OCI-LY7 (cell line): ENCODE measurements around the gene MYO18B. TPM values are rescaled to one million over a fixed set of nuclear protein-coding genes. Genes with fewer than 3 reads are reported as not detected.

Experiments used
- BruUV-seq: library from RNA; stranded (reverse); fragments of 400-500 nt; replicated peaks from 2 replicates; lab custom pipeline; 2021; lab: Mats Ljungman, UMichigan
- CTCF ChIA-PET: fragments of 300-600 bp; sonication (Branson Sonifier 250); formaldehyde crosslinking; loops from one replicate; lab custom pipeline; 2022; ENCODE audit warnings: antibody characterized with exemption; ENCODE audit not compliant: unreplicated experiment; lab: Charles Lee
- POLR2A ChIA-PET: fragments of 300-600 bp; sonication (Branson Sonifier 250); formaldehyde crosslinking; loops from one replicate; lab custom pipeline; 2022; ENCODE audit warnings: antibody characterized with exemption; lab: Charles Lee
- DNase-seq: peaks from one replicate; pipeline ENCODE4 v3.0.0-alpha.2; 2015; ENCODE audit warnings: low spot score
- H2AFZ ChIP-seq: fragments of 200-600 bp; sonication (generic), shearing (Covaris generic); 2 replicates; pipeline ENCODE4 v1.6.1; 2014; ENCODE audit warnings: mild to moderate bottlenecking, antibody characterized with exemption, low read length, moderate library complexity
- H3K27ac ChIP-seq: fragments of 200-600 bp; sonication (generic); 2 replicates; pipeline ENCODE4 v1.5.1; 2014; ENCODE audit warnings: mixed run types, low read depth, mild to moderate bottlenecking, moderate library complexity, low read length, inconsistent platforms; ENCODE audit not compliant: poor library complexity, severe bottlenecking
- H3K36me3 ChIP-seq: fragments of 200-600 bp; sonication (generic); 2 replicates; pipeline ENCODE4 v1.6.1; 2014; ENCODE audit warnings: mild to moderate bottlenecking, antibody characterized with exemption, low read length, moderate library complexity, mixed read lengths; ENCODE audit not compliant: insufficient read depth
- H3K4me1 ChIP-seq: fragments of 200-600 bp; sonication (generic); 2 replicates; pipeline ENCODE4 v1.5.1; 2014; ENCODE audit warnings: mild to moderate bottlenecking, low read length; ENCODE audit not compliant: insufficient read depth, poor library complexity, severe bottlenecking
- H3K4me2 ChIP-seq: fragments of 200-600 bp; sonication (generic); 2 replicates; pipeline ENCODE4 v1.6.1; 2014; ENCODE audit warnings: mild to moderate bottlenecking, low read length
- H3K4me3 ChIP-seq: fragments of 200-600 bp; sonication (generic); 2 replicates; pipeline ENCODE4 v1.5.1; 2014; ENCODE audit warnings: mild to moderate bottlenecking, low read depth, low read length; ENCODE audit not compliant: poor library complexity, severe bottlenecking
- H3K79me2 ChIP-seq: fragments of 200-600 bp; sonication (generic); 2 replicates; pipeline ENCODE4 v1.6.1; 2016; ENCODE audit warnings: low read depth, mild to moderate bottlenecking, low read length, moderate library complexity, mixed read lengths; ENCODE audit not compliant: insufficient read depth
- H3K9me2 ChIP-seq: fragments of 200-600 bp; sonication (generic); 2 replicates; pipeline ENCODE4 v1.6.1; 2016; ENCODE audit warnings: mild to moderate bottlenecking, low read length, mixed read lengths; ENCODE audit not compliant: insufficient read depth
- H3K9me3 ChIP-seq: fragments of 200-600 bp; sonication (generic); 2 replicates; pipeline ENCODE4 v1.6.1; 2014; ENCODE audit warnings: mild to moderate bottlenecking, mixed run types, low read length, mixed read lengths
- H4K20me1 ChIP-seq: fragments of 200-600 bp; sonication (generic); 2 replicates; pipeline ENCODE4 v1.6.1; 2014; ENCODE audit warnings: mild to moderate bottlenecking, antibody characterized with exemption, low read length, moderate library complexity, mixed read lengths; ENCODE audit not compliant: insufficient read depth
- EZH2phosphoT487 ChIP-seq: fragments of 200-600 bp; sonication (generic); IDR thresholded peaks from 2 replicates; pipeline ENCODE4 v1.6.1; 2018; ENCODE audit warnings: low read depth, borderline replicate concordance, mild to moderate bottlenecking, mixed run types, antibody characterized with exemption, low read length, moderate library complexity, mixed read lengths
- intact Hi-C: fragments of 100-400 bp; cut with micrococcal nuclease; formaldehyde crosslinking; loops from one replicate; pipeline ENCODE4 v1.10.0; 2022; ENCODE audit not compliant: unreplicated experiment
- total RNA-seq, 2 experiments: library from RNA; depleted of rRNA in 1 of 2; stranded (reverse); fragments of >200 nt in 1 of 2; shearing (Covaris generic) in 1 of 2; gene quantifications; 2 replicates each; pipeline ENCODE4 v1.2.3, GENCODE V29; 2014 to 2022
- TF ChIP-seq, protein P1 (sequence below): fragments of 200-600 bp; sonication (generic); conservative IDR thresholded peaks from 2 replicates; pipeline ENCODE4 v1.5.1; 2014; ENCODE audit warnings: mild to moderate bottlenecking, antibody characterized with exemption, low read length, moderate library complexity, mixed read lengths

Gene MYO18B
- total RNA-seq, 2 experiments from 2014 or later = not detected

DNA sequence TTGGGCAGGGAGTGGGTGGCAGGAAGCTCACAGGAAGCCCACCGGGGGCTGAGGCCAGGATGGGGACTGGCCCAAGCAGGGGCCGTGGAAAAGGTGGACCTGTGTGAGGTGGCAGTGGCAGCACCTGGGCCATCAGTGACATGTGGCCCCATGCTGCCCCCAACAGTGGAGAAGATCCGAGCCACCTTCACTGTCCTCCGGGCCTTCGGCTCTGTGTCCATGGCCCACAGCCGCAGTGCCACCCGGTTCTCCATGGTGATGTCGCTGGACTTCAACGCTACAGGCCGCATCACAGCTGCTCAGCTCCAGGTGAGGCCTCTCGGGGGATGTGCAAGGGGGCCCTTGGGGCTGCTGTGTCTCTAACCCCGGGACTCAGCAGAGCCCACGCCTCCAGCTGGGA is 37.9 kb downstream of the MYO18B start:
- ChIA-PET CTCF (interaction anchor here (1.0 kb wide), 1 partner anchor 73 kb away, joined by 3 read pairs; no protein-coding TSS in a partner anchor), POLR2A (no interaction called here)
- Histone ChIP-seq H3K9me2 (no peaks in the 10 kb centered on the region), H3K36me3 (no peaks in the 10 kb centered on the region), H3K4me1 (no peaks in the 10 kb centered on the region), H3K4me3 (no peak overlapping the region), H3K4me2 (no peak overlapping the region), H4K20me1 (no peaks in the 10 kb centered on the region), H3K9me3 (no peaks in the 10 kb centered on the region), H3K79me2 (no peaks in the 10 kb centered on the region), H2AFZ (no peak overlapping the region), H3K27ac (no peak overlapping the region)
- intact Hi-C loops = loop anchor here (10.0 kb wide), 2 partner anchors 415 to 555 kb away; no protein-coding TSS in a partner anchor
- BruUV-seq = no TSS peak
- no peak for DNase-seq
- no peak for TF ChIP-seq EZH2phosphoT487
- TF ChIP-seq, protein P1, sequence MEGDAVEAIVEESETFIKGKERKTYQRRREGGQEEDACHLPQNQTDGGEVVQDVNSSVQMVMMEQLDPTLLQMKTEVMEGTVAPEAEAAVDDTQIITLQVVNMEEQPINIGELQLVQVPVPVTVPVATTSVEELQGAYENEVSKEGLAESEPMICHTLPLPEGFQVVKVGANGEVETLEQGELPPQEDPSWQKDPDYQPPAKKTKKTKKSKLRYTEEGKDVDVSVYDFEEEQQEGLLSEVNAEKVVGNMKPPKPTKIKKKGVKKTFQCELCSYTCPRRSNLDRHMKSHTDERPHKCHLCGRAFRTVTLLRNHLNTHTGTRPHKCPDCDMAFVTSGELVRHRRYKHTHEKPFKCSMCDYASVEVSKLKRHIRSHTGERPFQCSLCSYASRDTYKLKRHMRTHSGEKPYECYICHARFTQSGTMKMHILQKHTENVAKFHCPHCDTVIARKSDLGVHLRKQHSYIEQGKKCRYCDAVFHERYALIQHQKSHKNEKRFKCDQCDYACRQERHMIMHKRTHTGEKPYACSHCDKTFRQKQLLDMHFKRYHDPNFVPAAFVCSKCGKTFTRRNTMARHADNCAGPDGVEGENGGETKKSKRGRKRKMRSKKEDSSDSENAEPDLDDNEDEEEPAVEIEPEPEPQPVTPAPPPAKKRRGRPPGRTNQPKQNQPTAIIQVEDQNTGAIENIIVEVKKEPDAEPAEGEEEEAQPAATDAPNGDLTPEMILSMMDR = no peak

DNA sequence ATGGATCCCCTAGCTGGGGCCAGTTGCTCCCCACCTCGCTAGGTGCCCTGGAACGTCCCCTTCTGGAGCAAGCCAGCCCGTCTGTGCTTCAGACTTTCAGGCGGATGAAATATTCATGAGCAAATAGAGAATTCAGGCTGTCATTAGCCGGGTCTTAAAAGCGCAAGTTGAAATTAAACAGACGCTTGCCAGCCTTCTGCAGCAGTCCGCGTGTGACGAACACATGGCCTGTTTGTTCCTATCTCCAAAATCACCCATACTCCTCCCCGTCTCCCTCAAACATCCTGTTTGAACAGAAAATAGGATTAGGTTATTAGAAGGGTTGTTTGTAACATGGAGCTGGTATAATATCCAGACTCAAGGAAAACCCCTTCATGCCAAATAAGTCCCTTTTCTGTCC is 38.7 kb downstream of the MYO18B start:
- no peaks in the 10 kb centered on the region for H3K36me3 ChIP-seq
- no peaks in the 10 kb centered on the region for H3K4me1 ChIP-seq
- POLR2A ChIA-PET = no interaction called here
- TF ChIP-seq EZH2phosphoT487 = no peak
- TF ChIP-seq, protein P1 = no peak
- no peak overlapping the region for H3K27ac ChIP-seq
- intact Hi-C loops = no loop called here
- no peak for DNase-seq
- BruUV-seq = no TSS peak
- H3K9me3 ChIP-seq = no peaks in the 10 kb centered on the region
- no peak overlapping the region for H3K4me3 ChIP-seq
- no peaks in the 10 kb centered on the region for H3K79me2 ChIP-seq
- H4K20me1 ChIP-seq = no peaks in the 10 kb centered on the region
- H3K9me2 ChIP-seq = no peaks in the 10 kb centered on the region
- H3K4me2 ChIP-seq = no peak overlapping the region
- CTCF ChIA-PET = no interaction called here
- no peak overlapping the region for H2AFZ ChIP-seq

DNA sequence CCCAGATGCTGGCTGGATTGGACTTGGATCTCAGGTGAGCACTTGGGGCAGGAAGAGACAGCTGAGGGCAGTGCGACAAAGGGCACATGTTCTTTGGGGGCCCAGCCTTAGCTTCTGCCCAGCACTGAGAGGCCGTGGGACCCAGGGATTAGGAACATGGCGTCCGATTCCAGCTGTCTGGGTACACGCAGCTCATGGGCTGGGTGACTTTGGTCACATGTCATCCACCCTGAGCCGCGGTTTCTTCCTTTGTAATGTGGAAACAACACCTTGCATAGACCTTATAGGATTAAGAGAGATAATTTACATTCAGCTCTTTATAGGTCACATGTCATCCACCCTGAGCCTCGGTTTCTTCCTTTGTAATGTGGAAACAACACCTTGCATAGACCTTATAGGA is 39.8 kb downstream of the MYO18B start:
- intact Hi-C loops = no loop called here
- no peak for DNase-seq
- H3K79me2 ChIP-seq = no peaks in the 10 kb centered on the region
- BruUV-seq = no TSS peak
- no peak overlapping the region for H3K4me2 ChIP-seq
- no peaks in the 10 kb centered on the region for H4K20me1 ChIP-seq
- no peaks in the 10 kb centered on the region for H3K4me1 ChIP-seq
- no peaks in the 10 kb centered on the region for H3K36me3 ChIP-seq
- TF ChIP-seq EZH2phosphoT487 = no peak
- TF ChIP-seq, protein P1 = no peak
- no peak overlapping the region for H2AFZ ChIP-seq
- ChIA-PET CTCF (no interaction called here), POLR2A (no interaction called here)
- H3K4me3 ChIP-seq = no peak overlapping the region
- no peaks in the 10 kb centered on the region for H3K9me3 ChIP-seq
- no peaks in the 10 kb centered on the region for H3K9me2 ChIP-seq
- no peak overlapping the region for H3K27ac ChIP-seq
